GM23338 (cell line): Measurements from ENCODE around the gene CDH20.

Experiments used
- CREB1 ChIP-seq: fragments of 250-450 bp; sonication (Bioruptor Pico); IDR thresholded peaks from 2 replicates; pipeline ENCODE4 v1.5.0; 2020; ENCODE audit warnings: low read depth, mild to moderate bottlenecking, moderate library complexity
- EZH2 ChIP-seq: fragments of 200-600 bp; sonication (generic); IDR thresholded peaks from one replicate; pipeline ENCODE4 v1.8.0; 2017; ENCODE audit warnings: antibody characterized with exemption, mild to moderate bottlenecking, low read depth; ENCODE audit not compliant: unreplicated experiment
- NANOG ChIP-seq: IDR thresholded peaks from 2 replicates; pipeline ENCODE4 v1.6.1; 2016; ENCODE audit warnings: antibody characterized with exemption, borderline replicate concordance
- POLR2AphosphoS5 ChIP-seq: IDR thresholded peaks from 2 replicates; pipeline ENCODE4 v1.6.1; 2016; ENCODE audit warnings: antibody characterized with exemption, low read depth
- TF ChIP-seq, protein P1 (sequence below), 2 experiments: fragments of 200-600 bp in 1 of 2; sonication (generic) in 1 of 2; conservative IDR thresholded peaks; 2 replicates each; pipeline versions ENCODE4 v1.5.1 to v1.6.1; 2016 to 2017; ENCODE audit warnings: antibody characterized with exemption in 2 of 2, low read depth in 2 of 2, mild to moderate bottlenecking in 2 of 2, moderate library complexity in 1 of 2
- TF ChIP-seq, protein P2 (sequence below): IDR thresholded peaks from one replicate; pipeline ENCODE4 v1.6.1; 2018; ENCODE audit warnings: antibody characterized with exemption; ENCODE audit not compliant: unreplicated experiment

DNA sequence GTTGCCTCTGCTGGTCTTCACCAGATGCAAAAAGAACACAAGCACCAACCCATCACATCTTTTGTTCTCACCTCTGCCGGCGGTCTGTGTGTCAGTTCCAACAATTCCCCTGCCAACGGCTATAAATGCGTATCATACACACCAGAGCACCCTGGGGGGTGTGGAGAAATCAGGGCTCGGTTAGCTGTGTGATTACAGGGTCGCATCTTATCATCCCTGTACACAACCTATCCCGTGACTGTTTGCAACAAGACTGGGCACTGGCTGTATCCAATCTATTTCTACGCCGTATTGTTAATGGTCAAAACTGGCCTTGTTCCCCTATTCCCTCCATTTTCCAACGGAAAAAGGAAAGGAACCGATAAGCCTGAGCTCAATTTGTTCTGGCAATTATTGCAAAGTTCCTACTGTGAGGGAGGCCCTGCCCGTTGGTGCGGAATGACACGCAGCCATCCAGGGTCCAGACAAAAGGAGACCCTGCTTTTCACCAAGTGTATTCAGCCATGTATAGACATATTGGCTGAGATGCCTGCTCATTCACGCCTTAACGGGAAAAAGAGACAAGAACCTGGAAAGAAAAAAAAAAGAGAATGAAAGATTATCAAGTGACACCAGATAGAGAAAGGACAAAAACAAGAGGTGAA lies 136.9 kb downstream of the CDH20 start:
- TF ChIP-seq EZH2 (no peak), POLR2AphosphoS5 (no peak), CREB1 (CRISPR knock-in tag) (no peak), NANOG (no peak)
- TF ChIP-seq, protein P1, sequence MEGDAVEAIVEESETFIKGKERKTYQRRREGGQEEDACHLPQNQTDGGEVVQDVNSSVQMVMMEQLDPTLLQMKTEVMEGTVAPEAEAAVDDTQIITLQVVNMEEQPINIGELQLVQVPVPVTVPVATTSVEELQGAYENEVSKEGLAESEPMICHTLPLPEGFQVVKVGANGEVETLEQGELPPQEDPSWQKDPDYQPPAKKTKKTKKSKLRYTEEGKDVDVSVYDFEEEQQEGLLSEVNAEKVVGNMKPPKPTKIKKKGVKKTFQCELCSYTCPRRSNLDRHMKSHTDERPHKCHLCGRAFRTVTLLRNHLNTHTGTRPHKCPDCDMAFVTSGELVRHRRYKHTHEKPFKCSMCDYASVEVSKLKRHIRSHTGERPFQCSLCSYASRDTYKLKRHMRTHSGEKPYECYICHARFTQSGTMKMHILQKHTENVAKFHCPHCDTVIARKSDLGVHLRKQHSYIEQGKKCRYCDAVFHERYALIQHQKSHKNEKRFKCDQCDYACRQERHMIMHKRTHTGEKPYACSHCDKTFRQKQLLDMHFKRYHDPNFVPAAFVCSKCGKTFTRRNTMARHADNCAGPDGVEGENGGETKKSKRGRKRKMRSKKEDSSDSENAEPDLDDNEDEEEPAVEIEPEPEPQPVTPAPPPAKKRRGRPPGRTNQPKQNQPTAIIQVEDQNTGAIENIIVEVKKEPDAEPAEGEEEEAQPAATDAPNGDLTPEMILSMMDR (conservative IDR thresholded peaks at IDR 0.05; ENCODE audit: low read depth in 2 of 2), result no peak
- TF ChIP-seq, protein P2, sequence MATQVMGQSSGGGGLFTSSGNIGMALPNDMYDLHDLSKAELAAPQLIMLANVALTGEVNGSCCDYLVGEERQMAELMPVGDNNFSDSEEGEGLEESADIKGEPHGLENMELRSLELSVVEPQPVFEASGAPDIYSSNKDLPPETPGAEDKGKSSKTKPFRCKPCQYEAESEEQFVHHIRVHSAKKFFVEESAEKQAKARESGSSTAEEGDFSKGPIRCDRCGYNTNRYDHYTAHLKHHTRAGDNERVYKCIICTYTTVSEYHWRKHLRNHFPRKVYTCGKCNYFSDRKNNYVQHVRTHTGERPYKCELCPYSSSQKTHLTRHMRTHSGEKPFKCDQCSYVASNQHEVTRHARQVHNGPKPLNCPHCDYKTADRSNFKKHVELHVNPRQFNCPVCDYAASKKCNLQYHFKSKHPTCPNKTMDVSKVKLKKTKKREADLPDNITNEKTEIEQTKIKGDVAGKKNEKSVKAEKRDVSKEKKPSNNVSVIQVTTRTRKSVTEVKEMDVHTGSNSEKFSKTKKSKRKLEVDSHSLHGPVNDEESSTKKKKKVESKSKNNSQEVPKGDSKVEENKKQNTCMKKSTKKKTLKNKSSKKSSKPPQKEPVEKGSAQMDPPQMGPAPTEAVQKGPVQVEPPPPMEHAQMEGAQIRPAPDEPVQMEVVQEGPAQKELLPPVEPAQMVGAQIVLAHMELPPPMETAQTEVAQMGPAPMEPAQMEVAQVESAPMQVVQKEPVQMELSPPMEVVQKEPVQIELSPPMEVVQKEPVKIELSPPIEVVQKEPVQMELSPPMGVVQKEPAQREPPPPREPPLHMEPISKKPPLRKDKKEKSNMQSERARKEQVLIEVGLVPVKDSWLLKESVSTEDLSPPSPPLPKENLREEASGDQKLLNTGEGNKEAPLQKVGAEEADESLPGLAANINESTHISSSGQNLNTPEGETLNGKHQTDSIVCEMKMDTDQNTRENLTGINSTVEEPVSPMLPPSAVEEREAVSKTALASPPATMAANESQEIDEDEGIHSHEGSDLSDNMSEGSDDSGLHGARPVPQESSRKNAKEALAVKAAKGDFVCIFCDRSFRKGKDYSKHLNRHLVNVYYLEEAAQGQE, result no peak
